ENCODE results near the gene ZC3HAV1.

DNA sequence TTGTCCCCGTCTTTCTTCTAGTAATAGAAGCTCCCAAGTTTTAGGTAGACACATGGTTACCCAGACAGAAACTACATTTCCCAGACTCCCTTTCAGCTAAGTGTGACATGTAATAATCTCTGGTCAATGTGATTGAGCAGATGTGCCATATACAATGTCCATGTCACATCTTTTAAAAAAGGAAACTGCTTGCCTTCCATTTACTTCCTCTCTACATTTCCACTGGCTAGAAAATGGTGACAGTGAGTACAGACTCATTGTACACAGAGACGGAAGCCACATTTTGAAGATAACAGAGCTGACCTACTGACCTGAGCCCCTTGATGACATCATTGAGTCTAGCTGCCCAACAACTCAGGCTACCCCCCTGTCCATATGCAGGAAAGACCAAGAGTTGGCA lies 21.3 kb downstream of the ZC3HAV1 start:
- TF ChIP-seq TAF1 (IDR thresholded peaks at IDR 0.05; ENCODE audit: borderline replicate concordance, insufficient read depth, low read length), result no peak
- TF ChIP-seq POLR2AphosphoS5 (IDR thresholded peaks at IDR 0.05; ENCODE audit: low read depth, low read length), result no peak
